OCI-LY3 (cell line): ENCODE data around the gene VCL.
A peak's percentile ranks its signal among the peaks of the same experiment; 100 is the strongest.
"Not testable (repeated sequence)": the region's sequence is repeated elsewhere in the genome, so short reads cannot be mapped to it uniquely, and the experiment has no call there.

ENCODE experiments used
- H2AFZ ChIP-seq: fragments of 200-600, 300-600 bp; shearing (Covaris generic); 2 replicates; pipeline ENCODE4 v1.6.0; 2014; ENCODE audit warnings: antibody characterized with exemption, low read depth, low read length
- H3K27ac ChIP-seq: fragments of 200-600, 300-600 bp; sonication (generic); 2 replicates; pipeline ENCODE4 v1.5.1; 2014; ENCODE audit warnings: mild to moderate bottlenecking, low read length, moderate library complexity, mixed read lengths
- H3K27me3 ChIP-seq: fragments of 200-600, 300-600 bp; sonication (generic); 2 replicates; pipeline ENCODE4 v1.6.1; 2014; ENCODE audit warnings: low read depth, low read length, mixed read lengths
- H3K36me3 ChIP-seq: fragments of 200-600, 300-600 bp; sonication (generic); replicated peaks from 2 replicates; pipeline ENCODE3; 2014; ENCODE audit warnings: low read depth, low read length, mixed read lengths
- H3K4me1 ChIP-seq: fragments of 300-600, 200-600 bp; sonication (generic); 2 replicates; pipeline ENCODE4 v1.6.1; 2014; ENCODE audit warnings: low read length, mixed read lengths
- H3K4me2 ChIP-seq: fragments of 200-600, 300-600 bp; sonication (generic); 2 replicates; pipeline ENCODE4 v1.6.1; 2014; ENCODE audit warnings: low read length, mixed read lengths
- H3K4me3 ChIP-seq: fragments of 300-600, 200-600 bp; sonication (generic); 2 replicates; pipeline ENCODE4 v1.5.1; 2014; ENCODE audit warnings: antibody characterized with exemption, mild to moderate bottlenecking, low read length, moderate library complexity
- H3K79me2 ChIP-seq: fragments of 300-600, 200-600 bp; shearing (Covaris generic); 2 replicates; pipeline ENCODE4 v1.6.1; 2014; ENCODE audit warnings: mild to moderate bottlenecking, low read length, mixed read lengths
- H3K9ac ChIP-seq: fragments of 300-600, 200-600 bp; shearing (Covaris generic); 2 replicates; pipeline ENCODE4 v1.6.0; 2014; ENCODE audit warnings: mild to moderate bottlenecking, low read length, moderate library complexity
- H3K9me3 ChIP-seq: fragments of 200-600, 300-600 bp; shearing (Covaris generic); 2 replicates; pipeline ENCODE4 v1.6.1; 2014; ENCODE audit warnings: low read length, mixed read lengths; ENCODE audit not compliant: insufficient read depth
- H4K20me1 ChIP-seq: fragments of 200-600, 300-600 bp; sonication (generic); 2 replicates; pipeline ENCODE4 v1.6.1; 2016; ENCODE audit warnings: low read length, mixed read lengths; ENCODE audit not compliant: insufficient read depth
- EZH2phosphoT487 ChIP-seq: fragments of 200-600 bp; shearing (Covaris generic); IDR thresholded peaks from 2 replicates; pipeline ENCODE4 v1.6.1; 2018; ENCODE audit warnings: antibody characterized with exemption, mixed run types, low read depth
- TF ChIP-seq, protein P1 (sequence below): fragments of 200-600, 300-600 bp; sonication (generic); IDR thresholded peaks from 2 replicates; pipeline ENCODE4 v1.5.1; 2014; ENCODE audit warnings: antibody characterized with exemption, low read length, low read depth

Gene VCL

GRCh38 chr10:74025380-74025978, 27.6 kb downstream of the VCL start:
- H2AFZ ChIP-seq, result no peak overlapping the region
- no peak for TF ChIP-seq EZH2phosphoT487
- TF ChIP-seq, protein P1, sequence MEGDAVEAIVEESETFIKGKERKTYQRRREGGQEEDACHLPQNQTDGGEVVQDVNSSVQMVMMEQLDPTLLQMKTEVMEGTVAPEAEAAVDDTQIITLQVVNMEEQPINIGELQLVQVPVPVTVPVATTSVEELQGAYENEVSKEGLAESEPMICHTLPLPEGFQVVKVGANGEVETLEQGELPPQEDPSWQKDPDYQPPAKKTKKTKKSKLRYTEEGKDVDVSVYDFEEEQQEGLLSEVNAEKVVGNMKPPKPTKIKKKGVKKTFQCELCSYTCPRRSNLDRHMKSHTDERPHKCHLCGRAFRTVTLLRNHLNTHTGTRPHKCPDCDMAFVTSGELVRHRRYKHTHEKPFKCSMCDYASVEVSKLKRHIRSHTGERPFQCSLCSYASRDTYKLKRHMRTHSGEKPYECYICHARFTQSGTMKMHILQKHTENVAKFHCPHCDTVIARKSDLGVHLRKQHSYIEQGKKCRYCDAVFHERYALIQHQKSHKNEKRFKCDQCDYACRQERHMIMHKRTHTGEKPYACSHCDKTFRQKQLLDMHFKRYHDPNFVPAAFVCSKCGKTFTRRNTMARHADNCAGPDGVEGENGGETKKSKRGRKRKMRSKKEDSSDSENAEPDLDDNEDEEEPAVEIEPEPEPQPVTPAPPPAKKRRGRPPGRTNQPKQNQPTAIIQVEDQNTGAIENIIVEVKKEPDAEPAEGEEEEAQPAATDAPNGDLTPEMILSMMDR, result no peak
- H4K20me1 ChIP-seq, result no peaks in the 10 kb centered on the region
- H3K9me3 ChIP-seq, result no peaks in the 10 kb centered on the region
- H3K9ac ChIP-seq, result no peak overlapping the region
- H3K27ac ChIP-seq, result no peak overlapping the region
- H3K4me1 ChIP-seq, result no peaks in the 10 kb centered on the region
- no peaks in the 10 kb centered on the region for H3K27me3 ChIP-seq
- H3K36me3 ChIP-seq, result no peaks in the 10 kb centered on the region
- no peak overlapping the region for H3K4me2 ChIP-seq
- H3K79me2 ChIP-seq, result no peaks in the 10 kb centered on the region
- no peak overlapping the region for H3K4me3 ChIP-seq

- Histone ChIP-seq H3K27ac (no peak overlapping the region), H3K4me2 (no peak overlapping the region), H3K4me3 (no peak overlapping the region), H2AFZ (no peak overlapping the region), H4K20me1 (no peaks in the 10 kb centered on the region), H3K9ac (no peak overlapping the region), H3K4me1 (no peaks in the 10 kb centered on the region), H3K9me3 (no peaks in the 10 kb centered on the region), H3K36me3 (no peaks in the 10 kb centered on the region), H3K27me3 (no peaks in the 10 kb centered on the region), H3K79me2 (no peaks in the 10 kb centered on the region)
- TF ChIP-seq, protein P1, result 0 out of 2 replicates have a peak, but pooled peaks have one; percentile 21
- no peak for TF ChIP-seq EZH2phosphoT487
Measured at GRCh38 chr10:74026428-74027015, 28.6 kb downstream of the VCL start.

GRCh38 chr10:74027702-74028101, 29.8 kb downstream of the VCL start:
- Histone ChIP-seq H3K79me2 (no peaks in the 10 kb centered on the region), H3K4me3 (no peak overlapping the region), H3K27me3 (no peaks in the 10 kb centered on the region), H3K4me2 (no peak overlapping the region), H2AFZ (no peak overlapping the region), H3K36me3 (no peaks in the 10 kb centered on the region), H3K9me3 (no peaks in the 10 kb centered on the region), H4K20me1 (no peaks in the 10 kb centered on the region), H3K9ac (no peak overlapping the region), H3K27ac (no peak overlapping the region), H3K4me1 (no peaks in the 10 kb centered on the region)
- no peak for TF ChIP-seq EZH2phosphoT487
- TF ChIP-seq, protein P1, result no peak

- Histone ChIP-seq H3K4me2 (no peak overlapping the region), H4K20me1 (no peaks in the 10 kb centered on the region), H3K79me2 (no peaks in the 10 kb centered on the region), H3K9ac (no peak overlapping the region), H3K4me3 (no peak overlapping the region), H2AFZ (no peak overlapping the region), H3K36me3 (no peaks in the 10 kb centered on the region), H3K9me3 (no peaks in the 10 kb centered on the region), H3K4me1 (peaks cover 11% of the 10 kb centered on the region), H3K27me3 (no peaks in the 10 kb centered on the region), H3K27ac (no peak overlapping the region)
- TF ChIP-seq EZH2phosphoT487, result no peak
- TF ChIP-seq, protein P1, result no peak
Measured at GRCh38 chr10:74029943-74030342, 32.0 kb downstream of the VCL start.

DNA sequence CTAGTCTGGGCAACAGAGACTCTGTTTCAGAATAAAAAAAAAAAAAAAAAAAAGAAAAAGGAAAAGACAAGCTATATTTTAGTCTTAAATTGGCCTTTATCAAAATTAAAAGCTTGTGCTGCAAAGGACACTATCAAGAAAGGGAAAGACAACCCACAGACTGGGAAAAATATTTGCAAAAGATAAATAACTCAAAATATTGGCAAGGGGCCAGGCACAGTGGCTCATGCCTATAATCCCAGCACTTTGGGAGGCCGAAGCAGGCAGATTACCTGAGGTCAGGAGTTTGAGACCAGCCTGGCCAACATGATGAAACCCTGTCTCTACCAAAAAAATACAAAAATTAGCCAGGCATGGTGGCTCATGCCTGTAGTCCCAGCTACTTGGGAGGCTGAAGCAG, 34.3 kb downstream of the VCL start:
- not testable (repeated sequence) for H3K4me3 ChIP-seq, H3K79me2 ChIP-seq, H3K27ac ChIP-seq, H3K9ac ChIP-seq, H2AFZ ChIP-seq, H4K20me1 ChIP-seq, H3K9me3 ChIP-seq, H3K4me2 ChIP-seq, H3K36me3 ChIP-seq, H3K27me3 ChIP-seq
- peaks cover 11% of the 10 kb centered on the region for H3K4me1 ChIP-seq
